ENCODE measurements around the gene TCEANC2.

The TCEANC2 gene

GRCh38 chr1:54137534-54138061, 84.2 kb downstream of the TCEANC2 start:
- TF ChIP-seq CTCF (IDR thresholded peaks at IDR 0.05; ENCODE audit: extremely low read depth, insufficient read depth, missing control alignments), result no peak
- DNase-seq (ENCODE audit: low spot score), result no peak
- in situ Hi-C loops (cut with MboI; ENCODE audit: low pct_unique_long_range_greater_than_20kb, low sequenced_read_pairs, unreplicated experiment), result no loop called here

- in situ Hi-C loops (cut with MboI; ENCODE audit: low pct_unique_long_range_greater_than_20kb, low sequenced_read_pairs, unreplicated experiment), result no loop called here
- DNase-seq (ENCODE audit: low spot score), result no peak
- no peak for TF ChIP-seq CTCF (IDR thresholded peaks at IDR 0.05; ENCODE audit: extremely low read depth, insufficient read depth, missing control alignments)
These were observed 85.6 kb downstream of the TCEANC2 start for GRCh38 chr1:54138994-54139393.

- no peak for TF ChIP-seq CTCF (IDR thresholded peaks at IDR 0.05; ENCODE audit: extremely low read depth, insufficient read depth, missing control alignments)
- in situ Hi-C loops (cut with MboI; ENCODE audit: low pct_unique_long_range_greater_than_20kb, low sequenced_read_pairs, unreplicated experiment), result no loop called here
These were observed 86.3 kb downstream of the TCEANC2 start for GRCh38 chr1:54139711-54140110.

GRCh38 chr1:54142146-54142900, 88.9 kb downstream of the TCEANC2 start:
- in situ Hi-C loops (cut with MboI; ENCODE audit: low pct_unique_long_range_greater_than_20kb, low sequenced_read_pairs, unreplicated experiment), result no loop called here
- no peak for TF ChIP-seq CTCF (IDR thresholded peaks at IDR 0.05; ENCODE audit: extremely low read depth, insufficient read depth, missing control alignments)
- no peak for DNase-seq (ENCODE audit: low spot score)

More at GRCh38 chr1:54139711-54140110, 86.3 kb downstream of the TCEANC2 start:
- no peak for DNase-seq (ENCODE audit: low spot score)

- in situ Hi-C loops (cut with MboI; ENCODE audit: low pct_unique_long_range_greater_than_20kb, low sequenced_read_pairs, unreplicated experiment), result no loop called here
- DNase-seq (ENCODE audit: low spot score), result no peak
- TF ChIP-seq CTCF (IDR thresholded peaks at IDR 0.05; ENCODE audit: extremely low read depth, insufficient read depth, missing control alignments), result no peak
These were observed 91.0 kb downstream of the TCEANC2 start for GRCh38 chr1:54144366-54144765.

GRCh38 chr1:54149734-54150133, 96.3 kb downstream of the TCEANC2 start:
- no peak for DNase-seq (ENCODE audit: low spot score)
- in situ Hi-C loops (cut with MboI; ENCODE audit: low pct_unique_long_range_greater_than_20kb, low sequenced_read_pairs, unreplicated experiment), result no loop called here
- no peak for TF ChIP-seq CTCF (IDR thresholded peaks at IDR 0.05; ENCODE audit: extremely low read depth, insufficient read depth, missing control alignments)
